ENCODE data around the gene ULBP3.
"Not testable (repeated sequence)": the region's sequence is repeated elsewhere in the genome, so short reads cannot be mapped to it uniquely, and the experiment has no call there.

- TF ChIP-seq IKZF4 (CRISPR knock-in tag; IDR thresholded peaks at IDR 0.05; ENCODE audit: borderline replicate concordance, low read depth, not compliant biosample characterization); PREB (CRISPR knock-in tag; IDR thresholded peaks at IDR 0.05); ZSCAN5A (CRISPR knock-in tag; IDR thresholded peaks at IDR 0.05; ENCODE audit: borderline replicate concordance): not testable (repeated sequence)
These were observed 55.8 kb downstream of the ULBP3 start for GRCh38 chr6:150012846-150013784.
